A673 (cell line): Measurements from ENCODE around the gene PRR23E. TPM values are rescaled to one million over a fixed set of nuclear protein-coding genes. Genes with fewer than 3 reads are reported as not detected.

Source experiments
- BruUV-seq: library from RNA; stranded (reverse); fragments of 400-500 nt; replicated peaks from 2 replicates; lab custom pipeline; 2021; lab: Mats Ljungman, UMichigan
- CTCF ChIA-PET: fragments of 300-600 bp; sonication (Branson Sonifier 250); formaldehyde crosslinking; loops from one replicate; lab custom pipeline; 2022; ENCODE audit warnings: antibody characterized with exemption; lab: Charles Lee
- POLR2A ChIA-PET: fragments of 300-600 bp; sonication (Branson Sonifier 250); formaldehyde crosslinking; loops from one replicate; lab custom pipeline; 2022; ENCODE audit warnings: antibody characterized with exemption; ENCODE audit not compliant: low non-redundant PET; lab: Charles Lee
- DNase-seq: peaks from one replicate; pipeline ENCODE4 v3.0.0-alpha.2; 2015; ENCODE audit warnings: low spot score
- H3K27ac ChIP-seq: fragments of 200-600 bp; sonication (generic); 2 replicates; pipeline ENCODE4 v1.5.1; 2016; ENCODE audit warnings: mixed run types, low read depth, mild to moderate bottlenecking, mixed read lengths, antibody characterized with exemption, low read length; ENCODE audit not compliant: poor library complexity, severe bottlenecking
- H3K27me3 ChIP-seq: fragments of 200-600 bp; sonication (generic); replicated peaks from 2 replicates; pipeline ENCODE4 v1.6.1; 2017; ENCODE audit warnings: mixed run types, low read depth, mild to moderate bottlenecking, mixed read lengths, antibody characterized with exemption, low read length; ENCODE audit not compliant: insufficient read depth, poor library complexity
- H3K36me3 ChIP-seq: fragments of 200-600 bp; sonication (generic); 2 replicates; pipeline ENCODE4 v1.6.1; 2016; ENCODE audit warnings: mixed run types, mild to moderate bottlenecking, mixed read lengths, antibody characterized with exemption, low read length; ENCODE audit not compliant: insufficient read depth, poor library complexity, severe bottlenecking
- H3K4me1 ChIP-seq: fragments of 200-600 bp; sonication (generic); 2 replicates; pipeline ENCODE4 v1.6.1; 2017; ENCODE audit warnings: mixed run types, mild to moderate bottlenecking, mixed read lengths, antibody characterized with exemption, low read length; ENCODE audit not compliant: insufficient read depth, poor library complexity, severe bottlenecking
- H3K4me3 ChIP-seq: fragments of 200-600 bp; sonication (generic); 2 replicates; pipeline ENCODE4 v1.5.1; 2016; ENCODE audit warnings: low read depth, mixed run types, mild to moderate bottlenecking, mixed read lengths, low read length; ENCODE audit not compliant: poor library complexity, severe bottlenecking
- H3K9me3 ChIP-seq: fragments of 200-600 bp; sonication (generic); 2 replicates; pipeline ENCODE4 v1.6.1; 2016; ENCODE audit warnings: mixed run types, low read depth, mild to moderate bottlenecking, mixed read lengths, antibody characterized with exemption, low read length; ENCODE audit not compliant: poor library complexity, severe bottlenecking
- CTCF ChIP-seq: fragments of 300-800, 200-600 bp; sonication (generic); conservative IDR thresholded peaks from 2 replicates; pipeline ENCODE4 v1.5.1; 2017; ENCODE audit warnings: low read depth, mild to moderate bottlenecking, antibody characterized with exemption, low read length, moderate library complexity, mixed read lengths
- EZH2 ChIP-seq: fragments of 200-600 bp; sonication (generic); IDR thresholded peaks from 2 replicates; pipeline ENCODE4 v1.6.1; 2017; ENCODE audit warnings: borderline replicate concordance, low read depth, mild to moderate bottlenecking, mixed read lengths, antibody characterized with exemption, low read length; ENCODE audit not compliant: poor library complexity, severe bottlenecking
- intact Hi-C: fragments of 100-400 bp; cut with micrococcal nuclease; formaldehyde crosslinking; loops from one replicate; pipeline ENCODE4 v1.10.0; 2022; ENCODE audit not compliant: unreplicated experiment
- total RNA-seq: library from RNA; stranded (reverse); gene quantifications from 2 replicates; pipeline ENCODE4 v1.2.3, GENCODE V29; 2021

The PRR23E gene
- total RNA-seq, 1 experiment from 2014 or later = not detected

GRCh38 chr3:127170814-127171213 is 22.1 kb upstream of the PRR23E start:
- Histone ChIP-seq H3K4me3 (no peak overlapping the region), H3K27me3 (peaks cover 47% of the 10 kb centered on the region), H3K9me3 (no peaks in the 10 kb centered on the region), H3K4me1 (peaks cover 13% of the 10 kb centered on the region), H3K36me3 (no peaks in the 10 kb centered on the region), H3K27ac (no peak overlapping the region)
- no TSS peak for BruUV-seq
- no peak for DNase-seq
- intact Hi-C loops = no loop called here
- POLR2A ChIA-PET = interaction anchor here (0.7 kb wide), 1 partner anchor 256 kb away, joined by 5 read pairs; no protein-coding TSS in a partner anchor
- CTCF ChIA-PET = no interaction called here
- TF ChIP-seq EZH2 (no peak), CTCF (no peak)

GRCh38 chr3:127171320-127171719 is 21.6 kb upstream of the PRR23E start:
- POLR2A ChIA-PET = no interaction called here
- no peak overlapping the region for H3K27ac ChIP-seq
- CTCF ChIA-PET = no interaction called here
- intact Hi-C loops = no loop called here
- no TSS peak for BruUV-seq
- H3K4me3 ChIP-seq = no peak overlapping the region
- no peaks in the 10 kb centered on the region for H3K36me3 ChIP-seq
- peaks cover 42% of the 10 kb centered on the region for H3K27me3 ChIP-seq
- no peak for DNase-seq
- TF ChIP-seq CTCF (no peak), EZH2 (no peak)
- no peaks in the 10 kb centered on the region for H3K9me3 ChIP-seq
- peaks cover 13% of the 10 kb centered on the region for H3K4me1 ChIP-seq

DNA sequence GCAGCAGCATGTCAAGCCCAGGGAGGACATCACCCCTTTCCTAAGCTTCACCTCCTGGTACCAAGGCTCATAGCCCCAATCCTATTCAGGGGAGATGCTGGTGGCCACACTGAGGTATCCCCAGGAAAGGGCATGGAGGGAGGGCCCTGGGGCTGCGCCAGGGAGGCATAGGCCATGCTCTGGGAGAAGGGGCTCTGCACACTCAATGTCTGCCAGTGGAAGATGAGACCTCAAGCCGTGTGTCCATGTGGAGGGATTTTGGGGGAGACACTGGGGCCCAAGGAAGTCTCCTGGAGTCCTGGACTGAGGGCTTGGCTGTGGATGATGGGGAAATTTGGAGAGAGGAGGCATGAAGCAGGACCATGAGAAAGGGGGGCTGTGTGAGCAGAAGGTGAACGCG is 21.2 kb upstream of the PRR23E start:
- Histone ChIP-seq H3K4me3 (no peak overlapping the region), H3K9me3 (no peaks in the 10 kb centered on the region), H3K27ac (no peak overlapping the region), H3K36me3 (no peaks in the 10 kb centered on the region), H3K27me3 (peaks cover 38% of the 10 kb centered on the region), H3K4me1 (peaks cover 13% of the 10 kb centered on the region)
- DNase-seq = no peak
- ChIA-PET POLR2A (no interaction called here), CTCF (no interaction called here)
- no peak for TF ChIP-seq EZH2
- no peak for TF ChIP-seq CTCF
- no TSS peak for BruUV-seq
- intact Hi-C loops = no loop called here
